HG03139 (cell line): ENCODE data around the gene NUAK2.
"Not testable (repeated sequence)": the region's sequence is repeated elsewhere in the genome, so short reads cannot be mapped to it uniquely, and the experiment has no call there.

ENCODE experiments used
- ATAC-seq: cut with Tn5 transposase; IDR thresholded peaks from one replicate; pipeline ENCODE4 v1.9.1; 2021; ENCODE audit not compliant: unreplicated experiment

Gene NUAK2

GRCh38 chr1:205300149-205300548 lies 21.4 kb downstream of the NUAK2 start:
- ATAC-seq: no peak

GRCh38 chr1:205298191-205298994 lies 23.2 kb downstream of the NUAK2 start:
- no peak for ATAC-seq

DNA sequence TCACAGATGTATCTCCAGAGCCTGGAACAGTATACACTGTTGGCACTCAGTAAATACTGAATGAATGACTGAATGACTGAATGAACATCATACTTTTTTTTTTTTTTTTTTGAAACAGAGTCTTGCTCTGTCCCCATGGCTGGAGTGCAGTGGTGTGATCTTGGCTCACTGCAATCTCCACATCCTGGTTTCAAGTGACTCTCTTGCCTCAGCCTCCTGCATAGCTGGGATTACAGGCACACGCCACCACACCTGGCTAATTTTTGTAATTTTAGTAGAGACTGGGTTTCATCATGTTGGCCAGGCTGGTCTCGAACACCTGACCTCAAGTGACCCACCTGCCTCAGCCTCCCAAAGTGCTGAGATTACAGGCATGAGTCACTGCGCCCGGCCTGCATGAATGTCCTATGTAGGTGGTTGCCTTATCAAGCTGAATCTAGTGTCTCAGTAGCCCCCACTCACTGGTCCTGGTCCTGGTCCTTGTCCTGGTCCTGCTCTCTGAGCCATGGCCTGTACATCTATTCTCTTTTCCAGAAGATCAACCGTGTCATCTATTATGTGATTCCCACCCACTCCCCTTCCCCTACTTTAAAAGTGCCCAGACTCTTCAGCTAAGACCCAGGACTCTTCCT lies 23.9 kb downstream of the NUAK2 start:
- not testable (repeated sequence) for ATAC-seq

DNA sequence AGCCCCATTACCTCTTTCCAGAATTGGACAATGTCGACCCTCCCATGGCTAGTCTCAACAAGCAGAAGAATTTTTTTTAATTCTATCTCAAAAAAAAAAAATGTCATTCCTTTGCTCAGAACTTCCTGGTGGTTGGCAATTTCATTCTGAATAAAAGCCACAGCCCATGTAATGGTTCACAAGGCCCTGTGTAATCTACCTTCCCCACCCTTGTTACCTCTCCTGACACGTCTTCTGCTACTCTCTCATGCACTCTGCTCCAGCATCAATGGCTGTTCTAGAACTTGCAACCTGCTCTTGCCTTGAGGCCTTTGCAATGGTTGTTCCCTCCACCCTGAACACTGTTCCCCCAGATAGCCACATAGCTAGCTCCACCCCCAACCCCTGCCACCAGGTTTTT lies 25.4 kb downstream of the NUAK2 start:
- ATAC-seq: no peak

GRCh38 chr1:205294934-205295333 lies 26.6 kb downstream of the NUAK2 start:
- no peak for ATAC-seq

- no peak for ATAC-seq
These were observed 27.2 kb downstream of the NUAK2 start for GRCh38 chr1:205294175-205294917.

DNA sequence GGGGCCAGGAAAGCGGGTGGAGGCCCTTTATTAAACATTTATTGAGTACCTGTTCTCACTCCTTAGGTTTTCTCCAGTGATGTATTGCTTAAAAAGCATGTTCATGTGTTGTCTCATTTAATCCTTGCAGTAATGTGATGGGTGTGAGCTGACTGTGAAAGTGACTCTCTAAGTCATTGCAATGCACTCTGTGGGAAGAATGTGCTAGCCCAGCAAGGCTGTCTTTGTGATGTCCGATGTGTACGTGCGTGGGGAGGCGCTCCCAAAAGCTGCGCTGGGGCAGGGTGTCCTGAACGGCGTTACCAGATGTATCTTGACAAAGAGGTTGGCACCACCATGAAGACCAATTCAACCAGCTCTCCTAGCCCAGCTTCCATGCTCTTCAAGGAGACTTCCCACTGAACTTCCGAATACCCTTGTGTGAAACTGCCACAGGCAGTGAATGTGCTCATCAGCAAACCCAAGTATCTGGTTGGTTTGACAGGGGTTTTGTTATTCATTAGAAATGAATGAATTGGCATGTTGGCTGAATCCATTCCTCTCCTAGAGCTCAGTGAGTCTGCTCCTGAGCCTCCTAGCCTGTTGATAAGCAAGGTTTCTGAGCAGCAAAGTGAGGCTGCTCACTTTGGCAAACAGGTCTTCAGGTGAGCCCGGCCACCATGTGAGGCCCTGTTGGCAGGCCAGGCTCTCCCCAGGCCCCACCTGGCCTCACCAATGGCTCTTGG lies 28.0 kb downstream of the NUAK2 start:
- no peak for ATAC-seq

DNA sequence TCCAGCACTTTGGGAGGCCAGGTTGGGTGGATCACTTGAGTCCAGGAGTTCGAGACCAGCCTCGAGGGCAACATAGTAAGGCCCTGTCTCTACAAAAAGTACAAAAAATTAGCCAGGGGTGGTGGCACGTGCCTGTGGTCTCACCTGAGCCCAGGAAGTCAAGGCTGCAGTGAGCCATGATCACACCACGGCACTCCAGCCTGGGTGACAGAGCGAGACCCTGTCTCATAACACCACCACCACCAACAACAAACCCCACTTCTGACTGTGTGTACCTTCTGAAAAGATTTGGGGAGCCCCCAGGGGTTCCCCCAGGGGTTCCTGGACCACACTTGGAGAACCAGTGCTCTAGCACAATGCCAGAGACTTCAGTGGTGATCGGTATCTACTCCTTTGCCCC lies 29.9 kb downstream of the NUAK2 start:
- no peak for ATAC-seq

- peak; percentile 70 for ATAC-seq
These were observed 33.6 kb downstream of the NUAK2 start for GRCh38 chr1:205287767-205288559.

- ATAC-seq: no peak
These were observed 34.5 kb downstream of the NUAK2 start for GRCh38 chr1:205287076-205287475.

DNA sequence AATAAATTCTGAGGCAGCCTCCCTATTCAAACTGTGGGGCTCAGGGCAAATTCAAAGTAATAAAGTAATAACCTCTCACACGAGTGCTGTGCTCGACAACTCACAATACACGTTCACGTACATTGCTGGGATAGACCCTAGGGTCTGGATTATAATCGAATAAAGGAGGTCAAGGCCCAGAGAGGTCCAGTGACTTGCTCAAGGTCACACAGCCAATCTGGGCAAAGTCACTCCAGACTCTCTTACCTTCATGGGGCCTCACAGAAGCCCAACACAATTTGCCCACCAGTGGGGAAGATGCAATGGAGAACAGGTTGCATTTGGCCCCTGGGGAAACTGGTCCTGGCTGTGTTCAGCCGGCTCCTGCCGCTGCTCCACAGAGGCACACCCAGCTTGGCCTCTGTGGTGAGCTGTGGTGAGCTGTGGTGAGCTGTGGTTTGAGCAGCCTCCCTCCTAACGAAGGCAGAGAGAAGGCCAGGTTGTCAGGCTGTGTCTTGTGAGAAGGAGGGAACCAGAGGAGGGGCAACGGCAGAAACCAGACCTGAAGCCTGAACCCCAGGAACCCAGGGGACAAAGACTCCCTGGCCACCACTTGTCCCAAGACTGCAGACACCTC lies 35.1 kb downstream of the NUAK2 start:
- peak; percentile 41 for ATAC-seq

GRCh38 chr1:205285381-205286101 lies 36.0 kb downstream of the NUAK2 start:
- no peak for ATAC-seq

DNA sequence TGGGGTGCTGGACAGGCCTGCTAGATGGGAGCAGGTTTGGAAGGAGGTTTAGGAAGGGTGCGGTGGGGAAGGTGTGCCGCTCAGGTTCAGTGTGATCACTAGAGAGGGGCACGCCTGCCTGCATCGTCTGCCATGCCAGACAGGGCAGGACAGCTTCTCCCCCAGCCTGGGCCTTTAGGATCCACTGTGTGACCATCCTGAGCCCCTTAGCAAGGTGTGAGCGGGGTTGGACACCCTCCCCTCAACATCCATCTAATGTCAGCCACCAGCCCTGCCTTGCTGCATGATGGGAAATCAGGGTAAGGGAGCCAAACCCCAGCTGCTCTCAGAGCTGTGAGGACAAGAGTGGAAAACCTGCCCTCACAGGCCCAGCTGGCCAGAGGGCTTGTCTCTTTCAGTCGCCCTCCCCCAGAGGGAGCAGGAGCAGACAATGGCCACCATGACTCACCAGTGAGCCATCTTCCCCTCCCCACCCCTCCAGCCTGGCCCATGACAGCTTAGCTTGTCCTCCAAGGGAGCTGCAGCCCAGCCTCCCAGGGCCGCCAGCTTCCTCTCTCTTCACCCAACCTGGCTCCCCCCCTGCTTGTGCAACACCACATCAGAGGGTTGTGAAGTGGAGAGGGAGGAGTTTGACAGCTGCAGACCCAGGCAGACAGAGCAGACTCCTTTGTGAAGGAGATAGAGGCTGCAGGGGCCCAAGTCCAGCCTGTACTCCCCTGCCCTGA lies 37.0 kb downstream of the NUAK2 start:
- ATAC-seq: no peak

- no peak for ATAC-seq
These were observed 38.0 kb downstream of the NUAK2 start for GRCh38 chr1:205283270-205284147.

DNA sequence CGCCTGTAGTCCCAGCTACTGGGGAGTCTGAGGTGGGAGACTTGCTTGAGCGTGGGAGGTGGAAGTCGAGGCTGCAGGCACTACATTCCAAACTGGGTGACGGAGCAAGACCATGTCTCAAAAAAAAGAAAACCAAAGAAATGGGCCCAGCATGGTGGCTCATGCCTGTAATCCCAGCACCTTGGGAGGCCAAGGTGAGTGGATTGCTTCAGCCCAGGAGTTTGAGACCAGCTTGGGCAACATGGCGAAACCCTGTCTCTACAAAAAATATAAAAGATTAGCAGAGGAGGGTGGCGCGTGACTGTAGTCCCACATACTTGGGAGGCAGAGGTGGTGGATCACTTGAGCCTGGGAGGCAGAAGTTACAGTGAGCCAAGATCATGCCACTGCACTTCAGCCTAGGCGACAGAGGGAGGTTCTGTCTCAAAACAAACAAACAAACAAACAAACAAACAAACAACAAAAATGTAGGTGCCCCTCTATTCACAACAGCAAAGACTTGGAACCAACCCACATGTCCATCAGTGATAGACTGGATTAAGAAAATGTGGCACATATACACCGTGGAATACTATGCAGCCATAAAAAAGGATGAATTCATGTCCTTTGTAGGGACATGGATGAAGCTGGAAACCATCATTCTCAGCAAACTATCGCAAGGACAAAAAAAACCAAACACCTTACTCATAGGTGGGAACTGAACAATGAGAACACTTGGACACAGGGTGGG lies 40.7 kb downstream of the NUAK2 start:
- not testable (repeated sequence) for ATAC-seq

DNA sequence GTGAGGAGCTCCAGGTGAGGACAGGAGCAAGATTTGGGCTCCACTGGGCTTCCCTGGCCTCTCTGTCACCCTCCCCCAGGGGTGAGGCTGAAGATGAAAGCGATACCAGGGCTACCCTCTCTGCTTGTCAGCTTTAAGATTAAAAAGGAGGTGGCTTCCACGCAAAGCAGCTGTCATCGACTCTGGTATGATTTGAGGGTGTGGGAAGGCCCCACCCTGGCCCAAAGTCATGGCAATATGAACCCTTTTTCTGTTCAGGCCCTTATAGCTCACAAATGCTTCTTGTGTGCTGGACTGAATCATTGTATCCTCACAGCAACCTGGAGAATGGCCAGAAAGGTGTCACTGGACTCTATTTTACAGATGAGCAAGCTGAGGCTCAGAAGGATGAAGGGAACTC lies 41.6 kb downstream of the NUAK2 start:
- no peak for ATAC-seq

GRCh38 chr1:205276689-205277065 lies 44.9 kb downstream of the NUAK2 start:
- ATAC-seq: no peak
